Type B pancreatic cell (in vitro differentiated cells): Measurements from ENCODE around the gene TMEM181. TPM values are rescaled to one million over a fixed set of nuclear protein-coding genes. Genes with fewer than 3 reads are reported as not detected.
A peak's percentile ranks its signal among the peaks of the same experiment; 100 is the strongest.

Experiments used
- DNase-seq: peaks from one replicate; pipeline ENCODE4 v3.0.0; 2021; ENCODE audit warnings: mixed read lengths; ENCODE audit not compliant: unreplicated experiment; ENCODE audit errors: extremely low spot score
- H3K27ac Mint-ChIP-seq: 2 replicates; pipeline ENCODE4 v1.8.0; 2021; ENCODE audit warnings: mild to moderate bottlenecking, mixed read lengths
- H3K27me3 Mint-ChIP-seq: 2 replicates; pipeline ENCODE4 v1.8.0; 2021; ENCODE audit warnings: mixed read lengths
- H3K36me3 Mint-ChIP-seq: 2 replicates; pipeline ENCODE4 v1.8.0; 2021; ENCODE audit warnings: mixed read lengths
- H3K4me1 Mint-ChIP-seq: one replicate; pipeline ENCODE4 v1.8.0; 2021; ENCODE audit warnings: mixed read lengths; ENCODE audit not compliant: unreplicated experiment
- H3K4me3 Mint-ChIP-seq: 2 replicates; pipeline ENCODE4 v1.8.0; 2021; ENCODE audit warnings: mild to moderate bottlenecking, mixed read lengths
- H3K9me3 Mint-ChIP-seq: 2 replicates; pipeline ENCODE4 v1.8.0; 2021; ENCODE audit warnings: mixed read lengths
- CTCF ChIP-seq: fragments of 200-600 bp; sonication (generic); conservative IDR thresholded peaks from 2 replicates; pipeline ENCODE4 v1.5.0; 2021; ENCODE audit warnings: antibody characterized with exemption, mild to moderate bottlenecking
- total RNA-seq: library from RNA; stranded (reverse); gene quantifications from 2 replicates; pipeline ENCODE4 v1.2.1, GENCODE V29; 2021; ENCODE audit warnings: low replicate concordance

Gene TMEM181
- total RNA-seq, 1 donor from 2014 or later: 26.3 TPM

- H3K27me3 Mint-ChIP-seq: no peaks in the 10 kb centered on the region
- peak overlapping the region; percentile 18 for H3K4me3 Mint-ChIP-seq
- H3K4me1 Mint-ChIP-seq: peaks cover 42% of the 10 kb centered on the region
- no peaks in the 10 kb centered on the region for H3K36me3 Mint-ChIP-seq
- H3K9me3 Mint-ChIP-seq: no peaks in the 10 kb centered on the region
- TF ChIP-seq CTCF: no peak
- DNase-seq: no peak
- peak overlapping the region; percentile 85 for H3K27ac Mint-ChIP-seq
Observed at GRCh38 chr6:158557927-158558326, 2.0 kb upstream of the TMEM181 start.

GRCh38 chr6:158558415-158559306 lies 1.2 kb upstream of the TMEM181 start:
- no peak for DNase-seq
- Mint-ChIP-seq H3K4me3 (peak overlapping the region; percentile 83), H3K27me3 (no peaks in the 10 kb centered on the region), H3K36me3 (no peaks in the 10 kb centered on the region), H3K9me3 (no peaks in the 10 kb centered on the region), H3K4me1 (peaks cover 42% of the 10 kb centered on the region), H3K27ac (peak overlapping the region; percentile 85)
- no peak for TF ChIP-seq CTCF

GRCh38 chr6:158559338-158559894 lies 475 bp upstream of the TMEM181 start:
- no peak for DNase-seq
- Mint-ChIP-seq H3K27me3 (no peaks in the 10 kb centered on the region), H3K36me3 (no peaks in the 10 kb centered on the region), H3K9me3 (no peaks in the 10 kb centered on the region), H3K4me1 (peaks cover 42% of the 10 kb centered on the region), H3K4me3 (peak overlapping the region; percentile 83), H3K27ac (peak overlapping the region; percentile 85)
- no peak for TF ChIP-seq CTCF

- no peaks in the 10 kb centered on the region for H3K9me3 Mint-ChIP-seq
- no peaks in the 10 kb centered on the region for H3K36me3 Mint-ChIP-seq
- peak overlapping the region; percentile 98 for H3K4me3 Mint-ChIP-seq
- no peak for DNase-seq
- H3K27ac Mint-ChIP-seq: peak overlapping the region; percentile 93
- no peaks in the 10 kb centered on the region for H3K27me3 Mint-ChIP-seq
- TF ChIP-seq CTCF: no peak
- H3K4me1 Mint-ChIP-seq: peaks cover 36% of the 10 kb centered on the region
Observed at GRCh38 chr6:158560836-158561320, 987 bp downstream of the TMEM181 start.

- peak overlapping the region; percentile 93 for H3K27ac Mint-ChIP-seq
- H3K36me3 Mint-ChIP-seq: no peaks in the 10 kb centered on the region
- no peaks in the 10 kb centered on the region for H3K9me3 Mint-ChIP-seq
- H3K4me1 Mint-ChIP-seq: peaks cover 39% of the 10 kb centered on the region
- TF ChIP-seq CTCF: no peak
- H3K27me3 Mint-ChIP-seq: no peaks in the 10 kb centered on the region
- no peak for DNase-seq
- peak overlapping the region; percentile 98 for H3K4me3 Mint-ChIP-seq
Observed at GRCh38 chr6:158561321-158561884, 1.5 kb downstream of the TMEM181 start.
